A549 (cell line): ENCODE measurements around the gene ZNF273.

Experiments
- CEBPB ChIP-seq, 2 experiments: fragments of >200 bp in 1 of 2; sonication (Bioruptor Twin) in 1 of 2; formaldehyde crosslinking in 1 of 2; IDR thresholded peaks; 2 replicates each; pipeline ENCODE4 v1.6.1; 2012 to 2016
- CTCF ChIP-seq: fragments of >200 bp; sonication (Bioruptor Twin); formaldehyde crosslinking; IDR thresholded peaks from 3 replicates; pipeline ENCODE4 v1.5.1; 2016
- ELK1 ChIP-seq: fragments of 150-350 bp; IDR thresholded peaks from 2 replicates; pipeline ENCODE4 v1.6.1; 2014; ENCODE audit warnings: low read depth, mild to moderate bottlenecking, low read length
- EP300 ChIP-seq, 2 experiments: fragments of >200 bp; sonication (Bioruptor Twin); formaldehyde crosslinking; IDR thresholded peaks; 2 replicates in 1 of 2; 3 replicates in 1 of 2; pipeline ENCODE4 v1.6.1; 2016 to 2017
- MAX ChIP-seq: IDR thresholded peaks from 2 replicates; pipeline ENCODE4 v1.6.1; 2012
- MAZ ChIP-seq: fragments of 150-350 bp; IDR thresholded peaks from 2 replicates; pipeline ENCODE4 v1.6.1; 2014; ENCODE audit warnings: antibody characterized with exemption, low read depth, low read length, borderline replicate concordance
- MYC ChIP-seq: IDR thresholded peaks from 2 replicates; pipeline ENCODE4 v1.6.1; 2012; ENCODE audit warnings: mild to moderate bottlenecking, inconsistent platforms, low read length, improper control_type of control experiment, borderline replicate concordance
- PBX3 ChIP-seq: IDR thresholded peaks from 2 replicates; pipeline ENCODE4 v1.6.1; 2012
- POLR2A ChIP-seq: IDR thresholded peaks from 2 replicates; pipeline ENCODE4 v1.6.1; 2012; ENCODE audit warnings: mild to moderate bottlenecking, low read length
- POLR2AphosphoS2 ChIP-seq: conservative IDR thresholded peaks from 2 replicates; pipeline ENCODE4 v1.6.1; 2012; ENCODE audit warnings: low read length, improper control_type of control experiment, inconsistent platforms
- ZC3H11A ChIP-seq: fragments of 450-650 bp; IDR thresholded peaks from 2 replicates; pipeline ENCODE4 v1.6.1; 2014; ENCODE audit warnings: antibody characterized with exemption, mild to moderate bottlenecking
- TF ChIP-seq, protein P1 (sequence below): fragments of 250-450 bp; sonication (Bioruptor Pico); IDR thresholded peaks from 2 replicates; pipeline ENCODE4 v1.5.0; 2021; ENCODE audit warnings: mild to moderate bottlenecking, moderate library complexity, borderline replicate concordance
- TF ChIP-seq, protein P2 (sequence below): fragments of 200-600 bp; sonication (generic); IDR thresholded peaks from 2 replicates; pipeline ENCODE4 v1.6.1; 2016; ENCODE audit warnings: antibody characterized with exemption, mild to moderate bottlenecking, moderate library complexity
- TF ChIP-seq, protein P3 (sequence below): IDR thresholded peaks from 2 replicates; pipeline ENCODE4 v1.6.1; 2012; ENCODE audit warnings: low read depth, borderline replicate concordance

DNA sequence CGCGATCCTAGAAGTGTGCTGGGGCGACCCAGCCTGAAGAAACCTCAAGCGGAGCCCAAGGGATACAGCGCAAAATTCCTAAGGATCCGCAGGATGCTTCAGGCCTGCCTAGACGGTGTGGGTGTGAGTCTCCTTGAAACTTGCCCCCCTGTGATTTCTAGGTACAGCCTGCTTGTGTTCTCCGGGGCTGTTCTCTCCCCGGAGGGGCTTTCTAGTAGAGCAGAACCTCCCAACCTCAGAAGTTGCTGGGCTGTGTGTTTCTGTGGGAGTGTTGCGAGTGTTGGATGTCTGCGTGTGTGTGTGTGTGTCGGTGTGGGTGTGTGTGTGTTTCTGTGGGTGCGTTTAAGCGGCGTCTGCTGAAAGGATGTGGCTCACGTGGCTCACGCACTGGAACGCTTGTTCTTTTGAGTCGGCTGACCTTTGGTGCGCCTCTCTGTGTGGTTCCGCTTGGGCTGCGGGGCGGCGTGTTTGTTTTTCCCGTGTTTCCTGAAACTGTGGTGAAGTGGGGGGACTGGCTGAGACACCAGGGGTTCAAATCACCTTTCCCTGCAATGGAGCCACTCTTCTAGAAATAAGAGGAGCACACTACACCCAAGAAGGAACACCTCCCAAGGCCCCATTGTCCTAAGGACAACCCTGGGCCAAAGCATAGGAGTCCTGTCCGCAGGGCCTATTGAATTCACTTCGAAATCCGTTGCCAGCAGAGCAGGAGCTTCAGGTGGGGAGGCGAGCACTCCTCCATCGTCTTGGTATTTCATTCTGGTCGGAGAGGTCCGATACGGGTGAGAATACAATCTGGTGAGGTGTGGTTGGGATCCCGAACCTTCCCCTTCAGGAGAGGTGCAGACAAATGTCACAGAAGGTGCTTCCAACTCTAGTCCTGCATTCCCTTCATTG is 25.1 kb upstream of the ZNF273 start:
- TF ChIP-seq CTCF (no peak), POLR2A (no peak), ZC3H11A (no peak), POLR2AphosphoS2 (no peak), MAZ (no peak), ELK1 (no peak), MYC (no peak), CEBPB (IDR thresholded peaks at IDR 0.05) (no peak), PBX3 (no peak), EP300 (IDR thresholded peaks at IDR 0.05) (no peak), MAX (no peak)
- TF ChIP-seq, protein P1, sequence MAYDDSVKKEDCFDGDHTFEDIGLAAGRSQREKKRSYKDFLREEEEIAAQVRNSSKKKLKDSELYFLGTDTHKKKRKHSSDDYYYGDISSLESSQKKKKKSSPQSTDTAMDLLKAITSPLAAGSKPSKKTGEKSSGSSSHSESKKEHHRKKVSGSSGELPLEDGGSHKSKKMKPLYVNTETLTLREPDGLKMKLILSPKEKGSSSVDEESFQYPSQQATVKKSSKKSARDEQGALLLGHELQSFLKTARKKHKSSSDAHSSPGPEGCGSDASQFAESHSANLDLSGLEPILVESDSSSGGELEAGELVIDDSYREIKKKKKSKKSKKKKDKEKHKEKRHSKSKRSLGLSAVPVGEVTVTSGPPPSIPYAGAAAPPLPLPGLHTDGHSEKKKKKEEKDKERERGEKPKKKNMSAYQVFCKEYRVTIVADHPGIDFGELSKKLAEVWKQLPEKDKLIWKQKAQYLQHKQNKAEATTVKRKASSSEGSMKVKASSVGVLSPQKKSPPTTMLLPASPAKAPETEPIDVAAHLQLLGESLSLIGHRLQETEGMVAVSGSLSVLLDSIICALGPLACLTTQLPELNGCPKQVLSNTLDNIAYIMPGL (CRISPR knock-in tag), result no peak
- TF ChIP-seq, protein P2, sequence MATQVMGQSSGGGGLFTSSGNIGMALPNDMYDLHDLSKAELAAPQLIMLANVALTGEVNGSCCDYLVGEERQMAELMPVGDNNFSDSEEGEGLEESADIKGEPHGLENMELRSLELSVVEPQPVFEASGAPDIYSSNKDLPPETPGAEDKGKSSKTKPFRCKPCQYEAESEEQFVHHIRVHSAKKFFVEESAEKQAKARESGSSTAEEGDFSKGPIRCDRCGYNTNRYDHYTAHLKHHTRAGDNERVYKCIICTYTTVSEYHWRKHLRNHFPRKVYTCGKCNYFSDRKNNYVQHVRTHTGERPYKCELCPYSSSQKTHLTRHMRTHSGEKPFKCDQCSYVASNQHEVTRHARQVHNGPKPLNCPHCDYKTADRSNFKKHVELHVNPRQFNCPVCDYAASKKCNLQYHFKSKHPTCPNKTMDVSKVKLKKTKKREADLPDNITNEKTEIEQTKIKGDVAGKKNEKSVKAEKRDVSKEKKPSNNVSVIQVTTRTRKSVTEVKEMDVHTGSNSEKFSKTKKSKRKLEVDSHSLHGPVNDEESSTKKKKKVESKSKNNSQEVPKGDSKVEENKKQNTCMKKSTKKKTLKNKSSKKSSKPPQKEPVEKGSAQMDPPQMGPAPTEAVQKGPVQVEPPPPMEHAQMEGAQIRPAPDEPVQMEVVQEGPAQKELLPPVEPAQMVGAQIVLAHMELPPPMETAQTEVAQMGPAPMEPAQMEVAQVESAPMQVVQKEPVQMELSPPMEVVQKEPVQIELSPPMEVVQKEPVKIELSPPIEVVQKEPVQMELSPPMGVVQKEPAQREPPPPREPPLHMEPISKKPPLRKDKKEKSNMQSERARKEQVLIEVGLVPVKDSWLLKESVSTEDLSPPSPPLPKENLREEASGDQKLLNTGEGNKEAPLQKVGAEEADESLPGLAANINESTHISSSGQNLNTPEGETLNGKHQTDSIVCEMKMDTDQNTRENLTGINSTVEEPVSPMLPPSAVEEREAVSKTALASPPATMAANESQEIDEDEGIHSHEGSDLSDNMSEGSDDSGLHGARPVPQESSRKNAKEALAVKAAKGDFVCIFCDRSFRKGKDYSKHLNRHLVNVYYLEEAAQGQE, result no peak
- TF ChIP-seq, protein P3, sequence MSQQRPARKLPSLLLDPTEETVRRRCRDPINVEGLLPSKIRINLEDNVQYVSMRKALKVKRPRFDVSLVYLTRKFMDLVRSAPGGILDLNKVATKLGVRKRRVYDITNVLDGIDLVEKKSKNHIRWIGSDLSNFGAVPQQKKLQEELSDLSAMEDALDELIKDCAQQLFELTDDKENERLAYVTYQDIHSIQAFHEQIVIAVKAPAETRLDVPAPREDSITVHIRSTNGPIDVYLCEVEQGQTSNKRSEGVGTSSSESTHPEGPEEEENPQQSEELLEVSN, result no peak
